ENCODE data around the gene TIPRL.
A peak's percentile ranks its signal among the peaks of the same experiment; 100 is the strongest.
"Not testable (repeated sequence)": the region's sequence is repeated elsewhere in the genome, so short reads cannot be mapped to it uniquely, and the experiment has no call there.

The TIPRL gene

DNA sequence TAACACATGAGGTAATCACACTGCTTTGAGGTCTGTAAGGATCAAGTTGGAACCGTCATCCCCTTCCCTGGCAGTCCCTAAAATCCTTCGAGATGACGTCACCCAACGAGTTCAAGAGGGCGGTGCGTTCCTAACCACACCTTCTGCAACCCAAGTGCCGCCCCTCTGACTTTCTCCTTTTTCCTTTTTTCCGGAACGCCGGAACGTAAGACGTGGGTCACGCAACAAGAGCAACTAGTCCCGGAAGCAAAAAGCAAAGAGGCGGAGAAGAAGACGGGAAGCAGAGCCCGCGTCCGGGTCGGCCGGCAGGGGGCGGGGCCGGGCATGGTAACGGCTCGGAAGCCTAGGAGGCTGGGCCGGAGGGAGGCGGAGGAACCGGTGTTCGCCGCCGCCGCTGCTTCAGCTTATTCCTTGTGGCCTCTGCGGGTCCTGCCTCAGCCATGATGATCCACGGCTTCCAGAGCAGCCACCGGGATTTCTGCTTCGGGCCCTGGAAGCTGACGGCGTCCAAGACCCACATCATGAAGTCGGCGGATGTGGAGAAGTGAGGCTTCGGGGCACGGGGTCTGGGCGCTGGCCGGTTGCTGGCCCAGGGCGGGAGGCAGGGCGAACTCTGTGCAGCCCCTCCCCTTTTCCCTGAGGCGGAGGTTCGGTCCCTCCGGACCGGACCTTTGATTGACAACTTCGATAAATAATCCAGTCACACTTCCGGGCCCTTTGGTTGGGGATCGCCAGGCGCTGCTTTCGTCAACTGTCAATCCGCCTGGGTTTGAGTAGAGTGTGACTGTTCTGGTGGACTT lies at the start of gene TIPRL:
TIPRL (plus strand) TSS at position 325 of the 800 bp plus-strand sequence; CDS start at position 441, 116 bp downstream.
- peak; percentile 65 to 97 (median 92) for DNase-seq

DNA sequence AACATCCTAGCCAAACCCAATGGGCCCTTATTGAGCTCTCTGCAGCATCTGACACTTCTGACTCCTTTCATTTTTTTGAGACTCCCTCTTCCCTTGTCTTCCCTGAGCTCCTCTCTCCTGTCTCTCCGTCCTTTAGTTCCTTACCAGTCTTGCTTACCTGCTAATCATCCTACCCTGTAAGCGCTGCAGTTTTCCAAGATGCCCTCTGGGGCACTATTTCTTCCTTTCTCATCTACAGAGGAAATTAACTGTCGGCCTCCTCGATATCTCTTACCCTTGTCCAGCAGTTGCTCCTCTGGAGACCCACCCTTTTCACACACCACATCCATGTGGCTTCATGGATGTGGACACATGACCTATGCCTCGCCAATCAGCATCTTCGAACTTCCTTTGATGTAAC lies 48.8 kb upstream of the TIPRL start:
- no peak for DNase-seq

GRCh38 chr1:168134132-168134531 lies 44.6 kb upstream of the TIPRL start:
- DNase-seq = no peak

GRCh38 chr1:168134642-168135041 lies 44.1 kb upstream of the TIPRL start:
- no peak for DNase-seq

DNA sequence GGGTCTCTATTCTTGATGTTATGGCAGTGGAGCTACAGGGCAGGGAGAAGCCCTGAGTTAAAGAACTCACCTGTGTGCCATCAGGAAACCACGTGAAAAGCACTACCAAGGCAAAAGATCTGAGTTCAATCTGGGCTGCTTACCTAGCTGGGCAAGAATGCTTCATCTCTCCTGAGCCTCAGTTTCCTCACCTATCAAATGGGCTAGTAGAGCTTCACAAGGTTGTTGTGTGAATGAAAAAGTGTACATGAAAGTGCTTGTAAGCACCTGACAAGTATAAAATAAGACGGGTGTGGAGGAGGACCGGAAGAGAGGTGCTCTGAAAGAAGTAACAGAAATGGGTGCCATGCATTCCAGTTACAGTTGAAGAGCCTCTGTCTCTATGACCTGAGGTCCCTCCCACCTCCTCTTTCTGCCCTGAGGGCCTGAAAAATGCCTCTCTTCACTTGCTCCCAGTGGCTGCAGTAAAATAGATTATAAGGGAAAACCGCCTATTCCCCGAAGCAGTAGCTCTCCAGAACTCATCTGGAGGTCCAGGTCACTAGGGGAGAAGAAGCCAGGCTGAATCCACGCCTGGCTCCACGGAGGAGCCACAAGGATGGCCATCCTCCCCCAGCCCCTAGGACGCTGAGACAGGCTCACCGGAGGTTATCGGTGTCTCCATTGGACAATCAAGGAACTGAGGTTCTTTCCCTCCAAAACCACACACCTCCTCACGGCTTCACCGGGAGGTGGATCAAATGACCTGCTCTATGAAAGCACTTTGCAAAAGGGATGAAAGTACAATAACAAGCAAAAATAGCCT lies 43.4 kb upstream of the TIPRL start:
- DNase-seq = no peak

- peak in 2 of 58 donors; percentile 6 to 24 for DNase-seq
Measured at GRCh38 chr1:168135921-168136708, 42.6 kb upstream of the TIPRL start.

DNA sequence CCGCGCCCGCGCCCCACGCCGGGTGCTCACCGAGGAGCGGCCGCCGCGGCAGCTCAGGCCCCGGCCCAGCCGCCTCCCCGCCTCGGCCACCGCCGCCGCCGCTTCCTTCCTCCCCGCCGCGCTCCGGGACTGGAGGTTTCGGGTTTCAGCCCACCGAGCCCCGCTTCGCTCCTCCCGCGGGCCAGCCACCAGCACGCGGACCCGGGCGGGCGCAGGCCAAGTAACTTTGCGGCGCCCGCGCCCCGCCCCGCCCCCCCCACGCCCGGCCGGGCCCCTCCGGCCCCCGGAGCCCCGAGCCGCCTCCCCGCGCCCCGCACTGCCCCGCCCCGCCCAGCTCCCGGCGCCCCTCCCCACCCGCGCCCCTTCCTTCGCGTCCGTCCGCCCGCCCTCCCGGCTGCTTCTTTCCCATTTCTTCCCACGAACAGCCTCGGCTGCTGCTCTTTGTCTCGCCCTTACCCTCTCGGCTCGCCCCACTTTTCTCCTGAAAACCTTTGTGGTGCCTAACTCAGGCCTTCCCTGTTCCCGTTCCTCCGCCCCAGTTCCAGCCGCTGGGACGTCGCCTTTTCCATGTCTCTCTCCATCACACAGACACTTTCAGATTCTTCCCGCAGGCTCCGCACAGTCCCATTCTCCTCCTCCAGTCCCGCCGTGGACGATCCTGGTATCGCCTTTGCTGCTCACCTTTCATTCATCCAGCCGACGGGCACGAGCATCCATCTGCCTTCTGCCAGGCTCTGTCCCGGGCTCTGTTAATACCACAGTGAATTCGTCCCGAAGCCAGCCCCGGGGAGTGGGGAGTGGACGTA lies 41.9 kb upstream of the TIPRL start, which contains the start of gene GPR161:
GPR161 (minus strand) TSS at position 222 of the 806 bp plus-strand sequence. CDS start 32,080 bp downstream, outside the sequence.
- DNase-seq = peak in 15 of 58 donors; percentile 14 to 60 (median 26)

- DNase-seq = no peak
Measured at GRCh38 chr1:168137515-168137821, 41.3 kb upstream of the TIPRL start.

- no peak for DNase-seq
Measured at GRCh38 chr1:168138134-168138533, 40.6 kb upstream of the TIPRL start.

DNA sequence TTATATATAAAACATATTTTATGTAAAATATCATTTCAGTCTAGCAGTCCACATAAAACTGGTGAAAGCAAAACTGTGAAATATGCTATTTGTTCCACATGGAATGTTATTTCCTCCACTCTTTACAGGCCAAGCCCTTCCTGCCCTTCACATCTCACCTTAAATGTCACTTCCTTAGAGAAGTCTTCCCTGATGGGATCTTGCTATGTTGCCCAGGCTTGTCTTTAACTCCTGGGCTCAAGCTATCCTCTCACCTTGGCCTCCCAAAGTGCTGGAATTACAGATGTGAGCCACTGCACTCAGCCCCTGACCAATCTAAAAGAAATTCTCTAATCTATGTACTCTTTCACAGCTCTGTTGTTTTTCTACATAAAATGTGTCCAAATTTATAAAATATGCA lies 39.7 kb upstream of the TIPRL start:
- no peak for DNase-seq

GRCh38 chr1:168141871-168142385 lies 36.8 kb upstream of the TIPRL start:
- no peak for DNase-seq

- peak in 51 of 58 donors; percentile 5 to 85 (median 43) for DNase-seq
Measured at GRCh38 chr1:168145184-168146159, 33.3 kb upstream of the TIPRL start.

DNA sequence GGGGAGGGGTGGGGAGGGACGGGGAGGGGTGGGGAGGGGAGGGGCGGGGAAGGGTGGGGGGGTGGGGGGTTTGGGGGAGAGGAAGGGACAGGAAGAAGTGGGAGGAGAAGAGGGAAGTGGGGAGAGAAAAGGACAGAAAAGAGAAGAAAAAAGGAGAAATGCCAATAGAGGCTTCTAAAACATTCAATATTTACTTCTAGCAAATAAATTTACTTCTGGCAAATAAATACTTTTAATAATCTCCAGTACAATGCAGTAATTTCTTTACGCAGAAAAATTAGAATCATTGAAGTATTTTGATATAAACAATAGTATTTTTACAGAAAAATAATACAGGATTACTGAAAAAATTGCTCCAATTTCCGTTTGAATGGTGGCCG lies 32.6 kb upstream of the TIPRL start:
- DNase-seq = no peak

DNA sequence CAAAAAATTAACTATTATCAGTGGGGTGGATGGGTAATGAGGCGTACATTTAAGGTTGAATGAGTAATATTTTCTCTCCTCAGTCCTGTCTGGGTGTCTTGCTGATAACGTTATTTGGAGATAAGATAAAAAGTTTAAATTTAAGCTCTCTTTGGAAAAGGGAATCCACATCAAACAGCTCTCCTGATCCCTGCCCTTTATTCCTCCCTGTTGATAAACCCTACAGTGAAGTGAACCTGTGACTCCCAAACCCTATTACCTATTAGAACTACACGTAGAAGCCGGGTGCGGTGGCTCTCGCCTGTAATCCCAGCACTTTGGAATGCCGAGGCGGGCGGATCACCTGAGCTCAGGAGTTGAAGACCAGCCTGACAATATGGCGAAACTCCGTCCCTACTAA lies 32.1 kb upstream of the TIPRL start:
- no peak for DNase-seq

DNA sequence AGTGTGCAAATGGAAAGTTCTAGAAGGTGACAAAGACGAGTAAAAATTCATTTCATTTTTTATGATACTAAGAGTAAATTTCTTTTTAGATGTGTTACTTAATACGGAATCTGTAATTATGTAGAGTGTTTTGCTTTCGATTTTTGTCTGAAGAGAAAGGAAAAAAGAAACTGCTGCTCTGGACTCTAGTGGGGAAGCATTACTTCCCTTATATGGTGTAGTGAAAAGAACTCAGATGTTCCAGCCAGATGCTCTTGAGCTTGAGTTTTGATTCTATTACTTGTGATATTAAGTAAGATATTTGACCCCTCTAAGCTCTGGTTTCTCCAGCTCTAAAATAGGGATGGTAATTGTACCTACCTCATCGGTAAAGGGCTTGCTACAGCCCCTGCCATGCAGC lies 29.8 kb upstream of the TIPRL start:
- no peak for DNase-seq

- no peak for DNase-seq
Measured at GRCh38 chr1:168150283-168150682, 28.5 kb upstream of the TIPRL start.

GRCh38 chr1:168151935-168152334 lies 26.8 kb upstream of the TIPRL start:
- DNase-seq = no peak

DNA sequence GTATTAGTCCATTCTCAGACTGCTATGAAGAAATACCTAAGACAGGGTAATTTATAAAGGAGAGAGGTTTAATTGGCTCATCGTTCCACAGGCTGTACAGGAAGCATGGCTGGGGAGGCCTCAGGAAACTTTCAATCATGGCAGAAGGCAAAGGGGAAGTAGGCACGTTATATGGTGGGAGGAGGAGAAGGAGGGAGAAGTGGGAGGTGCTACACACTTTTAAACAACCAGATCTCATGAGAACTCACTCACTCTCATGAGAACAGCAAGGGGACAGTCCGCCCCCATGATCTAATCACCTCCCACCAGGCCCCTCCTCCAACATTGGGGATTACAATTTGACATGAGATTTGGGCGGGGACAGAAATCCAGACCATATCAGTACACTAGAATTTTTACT lies 24.1 kb upstream of the TIPRL start:
- DNase-seq = not testable (repeated sequence)

DNA sequence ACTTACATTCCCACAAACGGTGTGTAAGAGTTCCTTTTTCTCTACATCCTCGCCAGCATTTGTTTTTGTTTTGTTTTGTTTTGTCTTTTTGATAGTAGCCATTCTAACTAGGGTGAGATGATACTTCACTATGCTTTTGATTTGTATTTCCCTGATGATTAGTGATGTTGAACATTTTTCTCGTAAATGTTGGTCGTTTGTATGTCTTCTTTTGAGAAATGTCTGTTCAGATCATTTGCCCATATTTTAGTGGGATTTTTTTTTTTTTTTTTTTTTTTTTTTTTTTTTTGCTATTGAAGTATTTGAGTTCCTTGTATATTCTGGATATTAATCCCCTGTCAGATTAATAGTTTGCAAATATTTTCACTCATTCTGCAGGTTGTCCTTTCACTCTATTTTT lies 22.9 kb upstream of the TIPRL start:
- DNase-seq = no peak

Data from anterior cingulate cortex (tissue), 58 donors.